Measurements from ENCODE around the gene PAPPA2. TPM values are rescaled to one million over a fixed set of nuclear protein-coding genes. Genes with fewer than 3 reads are reported as not detected.

The PAPPA2 gene
- total RNA-seq, 4 donors from 2014 or later, result 0.55 to 3.3 (median 2.2) TPM; not detected in 1

- DNase-seq, result no peak
- H3K9me3 ChIP-seq, result no peaks in the 10 kb centered on the region
- H3K4me3 ChIP-seq, result no peak overlapping the region
- H3K4me1 ChIP-seq, result no peaks in the 10 kb centered on the region
- no peaks in the 10 kb centered on the region for H3K36me3 ChIP-seq
- H3K27ac ChIP-seq, result no peak overlapping the region
- in situ Hi-C loops (cut with MboI; ENCODE audit: low pct_ligation_motif_present in 1 of 4, low pct_unique_long_range_greater_than_20kb in 1 of 4, low sequenced_read_pairs in 3 of 4), result no loop called here
- H3K27me3 ChIP-seq, result no peaks in the 10 kb centered on the region
- intact Hi-C loops (cut with DNase I; ENCODE audit: low total_unique reads), result no loop called here
- TF ChIP-seq POLR2AphosphoS5 (IDR thresholded peaks at IDR 0.05) (no peak), EP300 (IDR thresholded peaks at IDR 0.05; ENCODE audit: low read depth) (no peak), POLR2A (IDR thresholded peaks at IDR 0.05) (no peak)
- TF ChIP-seq, protein P1, sequence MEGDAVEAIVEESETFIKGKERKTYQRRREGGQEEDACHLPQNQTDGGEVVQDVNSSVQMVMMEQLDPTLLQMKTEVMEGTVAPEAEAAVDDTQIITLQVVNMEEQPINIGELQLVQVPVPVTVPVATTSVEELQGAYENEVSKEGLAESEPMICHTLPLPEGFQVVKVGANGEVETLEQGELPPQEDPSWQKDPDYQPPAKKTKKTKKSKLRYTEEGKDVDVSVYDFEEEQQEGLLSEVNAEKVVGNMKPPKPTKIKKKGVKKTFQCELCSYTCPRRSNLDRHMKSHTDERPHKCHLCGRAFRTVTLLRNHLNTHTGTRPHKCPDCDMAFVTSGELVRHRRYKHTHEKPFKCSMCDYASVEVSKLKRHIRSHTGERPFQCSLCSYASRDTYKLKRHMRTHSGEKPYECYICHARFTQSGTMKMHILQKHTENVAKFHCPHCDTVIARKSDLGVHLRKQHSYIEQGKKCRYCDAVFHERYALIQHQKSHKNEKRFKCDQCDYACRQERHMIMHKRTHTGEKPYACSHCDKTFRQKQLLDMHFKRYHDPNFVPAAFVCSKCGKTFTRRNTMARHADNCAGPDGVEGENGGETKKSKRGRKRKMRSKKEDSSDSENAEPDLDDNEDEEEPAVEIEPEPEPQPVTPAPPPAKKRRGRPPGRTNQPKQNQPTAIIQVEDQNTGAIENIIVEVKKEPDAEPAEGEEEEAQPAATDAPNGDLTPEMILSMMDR (IDR thresholded peaks at IDR 0.05), result no peak
- WGBS, 2 donors (ENCODE audit: low coverage in 1 of 2), result 61 to 68% methylated on average over 3 of the region's 3 CpGs
These were observed 138.4 kb downstream of the PAPPA2 start for GRCh38 chr1:176601348-176601747.

DNA sequence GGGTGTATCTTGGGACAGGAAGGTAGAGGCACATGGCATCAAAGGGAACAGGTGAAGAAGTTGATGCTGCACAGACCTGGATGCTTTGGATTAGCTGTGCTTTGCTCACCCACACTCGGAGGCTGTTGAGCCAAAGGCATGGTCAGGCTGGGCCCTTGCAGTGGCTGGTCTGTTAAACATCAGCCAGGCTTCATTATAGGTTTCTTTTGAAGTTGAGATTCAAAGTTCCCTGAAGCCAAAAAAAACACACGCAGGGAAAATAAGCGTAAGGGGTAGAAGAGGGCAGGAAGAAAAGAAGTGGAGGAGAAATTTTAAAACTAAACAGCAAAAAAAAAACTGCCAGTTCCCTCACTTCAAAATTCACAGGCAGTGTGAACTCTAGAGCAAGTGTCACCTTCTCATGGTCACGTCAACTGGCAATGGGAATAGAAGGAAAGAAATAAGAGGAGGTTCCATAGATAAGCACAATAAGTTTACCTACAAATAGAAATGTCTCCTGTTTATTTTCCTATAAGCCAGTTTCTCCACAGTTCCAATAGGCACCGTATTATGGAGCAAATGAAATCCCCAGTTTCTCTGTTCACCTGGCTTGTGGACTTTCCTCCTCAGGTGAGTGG, 139.5 kb downstream of the PAPPA2 start:
- H3K27ac ChIP-seq, result no peak overlapping the region
- H3K4me1 ChIP-seq, result no peaks in the 10 kb centered on the region
- H3K36me3 ChIP-seq, result no peaks in the 10 kb centered on the region
- 36 to 60% methylated on average over 5 of the region's 5 CpGs for WGBS, 2 donors (ENCODE audit: low coverage in 1 of 2)
- in situ Hi-C loops (cut with MboI; ENCODE audit: low pct_ligation_motif_present in 1 of 4, low pct_unique_long_range_greater_than_20kb in 1 of 4, low sequenced_read_pairs in 3 of 4), result no loop called here
- no peaks in the 10 kb centered on the region for H3K27me3 ChIP-seq
- TF ChIP-seq POLR2A (IDR thresholded peaks at IDR 0.05) (no peak), POLR2AphosphoS5 (IDR thresholded peaks at IDR 0.05) (no peak), EP300 (IDR thresholded peaks at IDR 0.05; ENCODE audit: low read depth) (no peak)
- TF ChIP-seq, protein P1 (IDR thresholded peaks at IDR 0.05), result no peak
- no peak for DNase-seq
- H3K9me3 ChIP-seq, result no peaks in the 10 kb centered on the region
- intact Hi-C loops (cut with DNase I; ENCODE audit: low total_unique reads), result no loop called here
- no peak overlapping the region for H3K4me3 ChIP-seq

DNA sequence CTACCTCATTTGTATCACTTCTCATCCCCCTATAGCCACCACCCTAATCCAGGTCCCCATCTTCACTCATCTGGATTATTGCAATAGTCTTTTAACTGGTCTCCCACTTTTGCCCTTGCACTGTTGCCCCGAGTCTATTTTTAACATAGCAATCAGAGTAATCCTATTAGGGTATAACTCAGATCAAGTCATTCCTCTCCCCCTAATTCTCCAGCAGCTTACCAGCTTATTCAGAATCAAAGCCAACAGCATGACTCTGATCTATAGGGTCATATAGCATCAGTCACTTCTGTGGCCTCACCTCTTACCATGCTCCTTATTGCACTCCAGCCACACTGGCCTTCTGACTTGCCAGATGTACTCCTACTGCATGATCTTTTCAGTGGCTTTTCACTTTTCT, 140.7 kb downstream of the PAPPA2 start:
- Histone ChIP-seq H3K4me3 (no peak overlapping the region), H3K27me3 (no peaks in the 10 kb centered on the region), H3K36me3 (no peaks in the 10 kb centered on the region), H3K27ac (no peak overlapping the region), H3K9me3 (no peaks in the 10 kb centered on the region), H3K4me1 (no peaks in the 10 kb centered on the region)
- in situ Hi-C loops (cut with MboI; ENCODE audit: low pct_ligation_motif_present in 1 of 4, low pct_unique_long_range_greater_than_20kb in 1 of 4, low sequenced_read_pairs in 3 of 4) (no loop called here), intact Hi-C loops (cut with DNase I; ENCODE audit: low total_unique reads) (no loop called here)
- 90 to 95% methylated on average over 1 of the region's 1 CpG for WGBS, 2 donors (ENCODE audit: low coverage in 1 of 2)
- no peak for DNase-seq
- no peak for TF ChIP-seq EP300 (IDR thresholded peaks at IDR 0.05; ENCODE audit: low read depth)

- no peaks in the 10 kb centered on the region for H3K4me1 ChIP-seq
- 40 to 44% methylated on average over 2 of the region's 2 CpGs for WGBS, 2 donors (ENCODE audit: low coverage in 1 of 2)
- no peaks in the 10 kb centered on the region for H3K36me3 ChIP-seq
- DNase-seq, result no peak
- H3K9me3 ChIP-seq, result no peaks in the 10 kb centered on the region
- intact Hi-C loops (cut with DNase I; ENCODE audit: low total_unique reads) (no loop called here), in situ Hi-C loops (cut with MboI; ENCODE audit: low pct_ligation_motif_present in 1 of 4, low pct_unique_long_range_greater_than_20kb in 1 of 4, low sequenced_read_pairs in 3 of 4) (no loop called here)
- H3K4me3 ChIP-seq, result no peak overlapping the region
- H3K27me3 ChIP-seq, result no peaks in the 10 kb centered on the region
- TF ChIP-seq POLR2AphosphoS5 (IDR thresholded peaks at IDR 0.05), result no peak
- no peak for TF ChIP-seq POLR2A (IDR thresholded peaks at IDR 0.05)
- TF ChIP-seq, protein P1 (IDR thresholded peaks at IDR 0.05), result no peak
- TF ChIP-seq EP300 (IDR thresholded peaks at IDR 0.05; ENCODE audit: low read depth), result no peak
- H3K27ac ChIP-seq, result no peak overlapping the region
These were observed 141.5 kb downstream of the PAPPA2 start for GRCh38 chr1:176604461-176604860.

DNA sequence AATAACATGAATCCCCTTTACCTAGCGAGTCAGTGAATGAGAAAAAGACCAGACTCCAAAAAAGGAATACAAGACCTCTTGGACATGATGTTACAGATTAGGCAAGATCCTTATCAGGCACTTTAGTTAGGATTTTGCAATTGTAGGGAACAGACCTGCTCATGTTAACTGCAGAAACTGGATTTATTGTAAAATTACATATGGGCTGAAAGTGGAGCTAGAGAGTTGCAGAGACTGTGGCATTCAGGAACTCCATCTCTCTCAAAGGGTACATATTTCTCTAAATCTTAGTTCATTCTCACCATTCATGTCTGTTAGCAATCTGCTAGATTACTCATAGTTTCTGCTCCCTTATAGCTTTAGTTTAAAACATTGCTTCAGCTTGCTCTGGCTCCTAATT, 142.2 kb downstream of the PAPPA2 start:
- Histone ChIP-seq H3K4me1 (no peaks in the 10 kb centered on the region), H3K9me3 (no peaks in the 10 kb centered on the region), H3K27ac (no peak overlapping the region), H3K27me3 (no peaks in the 10 kb centered on the region), H3K36me3 (no peaks in the 10 kb centered on the region), H3K4me3 (no peak overlapping the region)
- TF ChIP-seq, protein P1 (IDR thresholded peaks at IDR 0.05), result no peak
- no peak for TF ChIP-seq POLR2A (IDR thresholded peaks at IDR 0.05)
- no peak for TF ChIP-seq EP300 (IDR thresholded peaks at IDR 0.05; ENCODE audit: low read depth)
- no peak for TF ChIP-seq POLR2AphosphoS5 (IDR thresholded peaks at IDR 0.05)
- intact Hi-C loops (cut with DNase I; ENCODE audit: low total_unique reads) (no loop called here), in situ Hi-C loops (cut with MboI; ENCODE audit: low pct_ligation_motif_present in 1 of 4, low pct_unique_long_range_greater_than_20kb in 1 of 4, low sequenced_read_pairs in 3 of 4) (no loop called here)
- no peak for DNase-seq
- WGBS, 2 donors (ENCODE audit: low coverage in 1 of 2), result 79 to 100% methylated on average over 1 of the region's 1 CpG

Data from transverse colon (tissue), 4 donors.